HFF-Myc (cell line): Measurements from ENCODE around the gene MRPS24.

ENCODE experiments used
- DNase-seq: peaks from one replicate; pipeline ENCODE4 v3.0.0-alpha.2; 2011; ENCODE audit warnings: low read depth; ENCODE audit errors: extremely low read depth
- H3K4me3 ChIP-seq: replicated peaks from 2 replicates; pipeline ENCODE4 v1.5.1; 2011; ENCODE audit warnings: low read depth, mild to moderate bottlenecking, control low read depth, low read length
- CTCF ChIP-seq: IDR thresholded peaks from 2 replicates; pipeline ENCODE4 v1.5.1; 2012; ENCODE audit warnings: mild to moderate bottlenecking, low read depth, low read length, control low read depth; ENCODE audit errors: missing control alignments

The MRPS24 gene

GRCh38 chr7:43869006-43869866, at the start of gene MRPS24:
Gene MRPS24, minus strand, starts transcription at chr7:43869517. Its CDS starts 22 bp downstream, at chr7:43869495.
- TF ChIP-seq CTCF: no peak

GRCh38 chr7:43915907-43916306, 46.6 kb upstream of the MRPS24 start:
- no peak for TF ChIP-seq CTCF
- no peak overlapping the region for H3K4me3 ChIP-seq
- DNase-seq: no peak

More at GRCh38 chr7:43869006-43869866, at the start of gene MRPS24:
- peak; percentile 77 for DNase-seq
- H3K4me3 ChIP-seq: peak within 1 kb of the TSS; percentile 81

GRCh38 chr7:43914795-43915194, 45.5 kb upstream of the MRPS24 start:
- DNase-seq: no peak
- TF ChIP-seq CTCF: no peak

GRCh38 chr7:43906331-43907010, 37.2 kb upstream of the MRPS24 start, which contains the start of gene URGCP:
Gene URGCP, minus strand, starts transcription at chr7:43906596. Its CDS starts 21 bp downstream, at chr7:43906575.
- TF ChIP-seq CTCF: no peak
- peak within 1 kb of the TSS; percentile 67 for H3K4me3 ChIP-seq
- DNase-seq: no peak

More at GRCh38 chr7:43914795-43915194, 45.5 kb upstream of the MRPS24 start:
- H3K4me3 ChIP-seq: no peak overlapping the region

- DNase-seq: no peak
- H3K4me3 ChIP-seq: peak overlapping the region; percentile 67
- TF ChIP-seq CTCF: no peak
Observed at GRCh38 chr7:43905956-43906330, 36.6 kb upstream of the MRPS24 start.

- no peak for DNase-seq
- H3K4me3 ChIP-seq: peak overlapping the region; percentile 67
- TF ChIP-seq CTCF: no peak
Observed at GRCh38 chr7:43905209-43905946, 36.1 kb upstream of the MRPS24 start.
